HAP-1 (cell line): ENCODE results near the gene MYH6.

ENCODE experiments used
- DNase-seq, 2 experiments: peaks; one replicate each; pipeline ENCODE4 v3.0.0-alpha.2; 2016 to 2020; ENCODE audit warnings: low spot score in 2 of 2
- H3K27me3 ChIP-seq: fragments of 250-450 bp; sonication (Bioruptor Pico); 2 replicates; pipeline ENCODE4 v1.5.1; 2020; ENCODE audit warnings: low read depth, mild to moderate bottlenecking, moderate library complexity
- H3K36me3 ChIP-seq: fragments of 250-450 bp; sonication (Bioruptor Pico); replicated peaks from 2 replicates; pipeline ENCODE4 v1.5.1; 2020; ENCODE audit warnings: mild to moderate bottlenecking
- H3K4me1 ChIP-seq: fragments of 250-450 bp; sonication (Bioruptor Pico); 2 replicates; pipeline ENCODE4 v1.5.1; 2020; ENCODE audit warnings: mild to moderate bottlenecking
- H3K4me3 ChIP-seq: fragments of 250-450 bp; sonication (Bioruptor Pico); 2 replicates; pipeline ENCODE4 v1.5.1; 2020; ENCODE audit warnings: mild to moderate bottlenecking, moderate library complexity
- H3K9me3 ChIP-seq: fragments of 250-450 bp; sonication (Bioruptor Pico); 2 replicates; pipeline ENCODE4 v1.5.1; 2020; ENCODE audit warnings: mild to moderate bottlenecking, moderate library complexity
- in situ Hi-C: fragments of 300-500 bp; cut with MboI; formaldehyde crosslinking; loops from 3 replicates; pipeline ENCODE4 v1.14.3; 2020; ENCODE audit warnings: low sequenced_read_pairs, inconsistent platforms, mixed read lengths

The MYH6 gene

DNA sequence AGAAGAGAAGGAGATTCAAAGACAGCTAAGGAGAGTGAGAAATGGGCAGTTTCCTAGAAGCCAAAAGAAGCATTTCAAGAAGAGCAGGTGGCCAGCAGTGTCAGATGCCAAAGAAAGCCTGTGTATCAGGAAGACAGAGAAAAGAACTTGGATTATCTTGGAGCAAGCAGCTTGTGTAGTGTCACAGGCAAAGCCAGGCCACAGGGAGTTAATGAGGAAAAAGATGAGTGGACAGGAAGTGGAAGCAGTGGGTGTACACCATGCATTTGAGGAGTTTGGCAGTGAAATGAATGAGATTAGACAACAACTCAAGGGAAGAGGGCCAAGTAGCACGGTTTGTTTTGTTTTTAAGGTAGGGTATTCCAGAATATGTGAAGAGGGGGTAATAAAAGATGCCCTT, 33.0 kb upstream of the MYH6 start:
- DNase-seq = no peak
- in situ Hi-C loops = no loop called here
- no peaks in the 10 kb centered on the region for H3K27me3 ChIP-seq

DNA sequence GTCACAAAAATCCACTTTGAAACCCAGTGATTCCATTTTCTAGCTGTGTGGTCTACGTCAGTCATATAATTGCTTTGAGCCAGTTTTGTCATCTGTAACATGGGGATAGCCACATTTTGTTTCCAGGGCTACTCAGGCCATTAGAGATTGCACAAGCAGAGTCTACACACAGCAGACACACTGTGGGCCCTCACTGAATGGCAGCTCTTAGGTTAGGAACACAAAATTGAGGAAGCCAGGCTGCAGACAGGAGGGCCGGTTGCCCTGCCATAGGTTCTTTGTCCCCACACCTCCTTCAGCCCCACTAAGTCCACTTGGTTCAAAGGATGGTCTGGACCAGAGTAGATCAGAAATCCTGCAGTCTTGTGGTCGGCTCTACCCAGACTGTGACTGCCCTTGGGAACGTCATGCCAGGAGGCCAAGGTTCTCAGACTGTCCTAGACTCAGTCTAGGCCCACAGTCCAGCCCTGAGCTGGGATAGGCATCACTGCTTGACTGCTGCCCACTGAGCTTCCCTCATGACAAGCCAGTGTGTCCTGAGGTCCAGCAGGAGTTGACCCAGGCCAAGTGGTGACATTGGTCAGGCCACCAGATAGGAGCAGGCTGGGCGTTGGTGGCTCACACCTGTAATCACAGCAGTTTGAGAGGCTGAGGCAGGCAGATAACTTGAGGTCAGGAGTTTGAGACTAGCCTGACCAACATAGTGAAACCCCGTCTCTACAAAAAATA, 31.2 kb upstream of the MYH6 start:
- Histone ChIP-seq H3K36me3 (no peaks in the 10 kb centered on the region), H3K27me3 (no peaks in the 10 kb centered on the region), H3K4me3 (no peak overlapping the region), H3K9me3 (no peaks in the 10 kb centered on the region), H3K4me1 (no peaks in the 10 kb centered on the region)
- no peak for DNase-seq
- in situ Hi-C loops = no loop called here

More for the DNA sequence above, 33.0 kb upstream of the MYH6 start:
- no peak overlapping the region for H3K4me3 ChIP-seq
- no peaks in the 10 kb centered on the region for H3K9me3 ChIP-seq
- H3K36me3 ChIP-seq = no peaks in the 10 kb centered on the region
- H3K4me1 ChIP-seq = no peaks in the 10 kb centered on the region

GRCh38 chr14:23438101-23438971, 30.3 kb upstream of the MYH6 start:
- H3K4me1 ChIP-seq = no peaks in the 10 kb centered on the region
- no peak for DNase-seq
- no peaks in the 10 kb centered on the region for H3K36me3 ChIP-seq
- H3K4me3 ChIP-seq = no peak overlapping the region
- in situ Hi-C loops = no loop called here
- H3K27me3 ChIP-seq = no peaks in the 10 kb centered on the region
- no peaks in the 10 kb centered on the region for H3K9me3 ChIP-seq

DNA sequence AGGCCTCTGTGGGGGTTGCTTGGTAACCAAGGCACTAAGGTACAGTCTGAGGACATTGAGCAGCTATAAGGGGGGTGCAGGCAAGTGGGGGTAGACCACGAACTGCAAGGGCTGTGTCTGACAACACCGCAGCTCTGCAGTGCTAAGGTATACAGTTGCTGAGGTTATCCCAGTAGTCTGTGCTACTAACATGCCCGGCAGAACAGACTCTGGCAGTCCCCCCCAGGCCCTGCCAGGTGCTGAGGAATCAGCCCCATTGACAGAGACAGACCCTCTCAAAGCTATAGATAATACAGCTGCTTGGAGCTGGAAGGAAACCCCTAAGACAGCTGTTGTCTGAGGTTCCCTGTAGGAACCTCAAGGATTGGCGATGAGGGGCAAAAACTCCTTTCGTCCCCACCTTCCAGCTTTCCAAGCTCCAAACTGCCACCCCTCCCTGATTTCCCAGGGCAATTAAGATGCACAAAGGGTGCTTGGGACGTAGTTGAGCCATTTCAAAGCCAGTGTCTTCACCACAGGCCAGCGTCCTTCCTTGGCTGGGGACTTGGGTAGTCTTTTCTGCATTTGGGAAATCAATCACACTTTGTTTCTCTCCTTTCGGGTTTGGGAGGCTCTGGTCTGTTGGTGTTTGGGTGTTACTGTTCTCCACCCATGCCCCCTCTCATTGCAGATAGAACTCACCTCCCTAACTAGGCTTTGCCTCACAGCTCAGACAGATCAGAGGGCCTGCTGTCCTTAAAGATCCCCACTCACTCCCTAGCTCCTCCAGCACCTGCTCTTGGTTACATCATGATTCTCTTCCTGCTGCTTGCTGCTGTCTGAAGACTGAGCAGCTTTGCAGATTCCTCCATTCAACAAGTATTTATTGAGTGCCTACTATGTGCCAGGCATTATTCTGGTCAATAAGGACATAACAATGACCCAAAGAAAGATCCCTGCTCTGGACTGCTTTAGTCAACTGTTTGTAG, 29.3 kb upstream of the MYH6 start:
- Histone ChIP-seq H3K27me3 (no peaks in the 10 kb centered on the region), H3K9me3 (no peaks in the 10 kb centered on the region), H3K4me1 (no peaks in the 10 kb centered on the region), H3K36me3 (no peaks in the 10 kb centered on the region), H3K4me3 (no peak overlapping the region)
- in situ Hi-C loops = no loop called here
- DNase-seq = no peak

GRCh38 chr14:23436327-23437132, 28.5 kb upstream of the MYH6 start:
- no peaks in the 10 kb centered on the region for H3K27me3 ChIP-seq
- no peak overlapping the region for H3K4me3 ChIP-seq
- no peaks in the 10 kb centered on the region for H3K36me3 ChIP-seq
- no peaks in the 10 kb centered on the region for H3K4me1 ChIP-seq
- H3K9me3 ChIP-seq = no peaks in the 10 kb centered on the region
- in situ Hi-C loops = no loop called here
- no peak for DNase-seq

DNA sequence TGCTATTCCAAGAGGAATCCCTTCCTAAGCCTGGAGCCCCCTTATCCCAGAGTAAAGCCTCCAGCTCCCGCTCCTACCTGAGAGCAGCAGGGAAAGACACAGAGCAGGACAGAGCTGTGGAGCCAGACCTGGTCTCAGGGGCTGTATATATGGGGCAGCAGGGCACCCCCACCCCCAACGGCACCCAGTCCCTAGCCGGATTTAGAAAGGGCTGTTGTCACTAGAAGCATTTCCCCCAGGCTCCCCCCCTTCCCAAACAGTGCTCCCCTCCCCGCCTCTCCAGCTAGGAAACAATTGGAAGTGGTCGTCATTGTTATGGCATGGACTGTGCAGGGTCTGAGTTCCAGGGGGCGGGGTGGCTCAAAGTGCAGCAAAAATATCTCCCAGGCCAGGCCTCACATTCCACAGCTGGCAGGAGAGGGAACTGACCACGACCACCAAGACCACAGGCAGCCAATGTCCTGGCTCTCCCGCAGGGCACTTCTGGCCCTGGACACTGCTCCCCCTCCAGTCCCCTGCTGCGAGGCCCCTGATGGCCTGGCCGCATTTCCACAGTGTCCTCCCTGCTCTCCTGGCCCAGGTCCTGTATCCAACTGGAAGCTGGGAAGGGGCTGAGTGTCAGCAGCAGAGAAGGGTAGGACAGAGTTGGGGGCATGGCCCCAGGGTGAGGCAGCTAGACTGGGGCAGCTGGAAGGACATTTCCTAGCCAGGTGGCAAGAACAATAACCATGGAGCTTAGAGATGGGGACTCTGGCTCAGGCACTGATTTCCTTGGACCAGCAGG, 27.7 kb upstream of the MYH6 start, which contains the start of gene MYH7:
Gene MYH7, minus strand, starts transcription at position 118 of the 784 bp plus-strand sequence. CDS start 1,928 bp downstream, outside the sequence.
- Histone ChIP-seq H3K9me3 (no peaks in the 10 kb centered on the region), H3K4me3 (no peak within 1 kb of the TSS), H3K4me1 (no peaks in the 10 kb centered on the region), H3K27me3 (no peaks in the 10 kb centered on the region), H3K36me3 (no peaks in the 10 kb centered on the region)
- in situ Hi-C loops = no loop called here
- DNase-seq = no peak

DNA sequence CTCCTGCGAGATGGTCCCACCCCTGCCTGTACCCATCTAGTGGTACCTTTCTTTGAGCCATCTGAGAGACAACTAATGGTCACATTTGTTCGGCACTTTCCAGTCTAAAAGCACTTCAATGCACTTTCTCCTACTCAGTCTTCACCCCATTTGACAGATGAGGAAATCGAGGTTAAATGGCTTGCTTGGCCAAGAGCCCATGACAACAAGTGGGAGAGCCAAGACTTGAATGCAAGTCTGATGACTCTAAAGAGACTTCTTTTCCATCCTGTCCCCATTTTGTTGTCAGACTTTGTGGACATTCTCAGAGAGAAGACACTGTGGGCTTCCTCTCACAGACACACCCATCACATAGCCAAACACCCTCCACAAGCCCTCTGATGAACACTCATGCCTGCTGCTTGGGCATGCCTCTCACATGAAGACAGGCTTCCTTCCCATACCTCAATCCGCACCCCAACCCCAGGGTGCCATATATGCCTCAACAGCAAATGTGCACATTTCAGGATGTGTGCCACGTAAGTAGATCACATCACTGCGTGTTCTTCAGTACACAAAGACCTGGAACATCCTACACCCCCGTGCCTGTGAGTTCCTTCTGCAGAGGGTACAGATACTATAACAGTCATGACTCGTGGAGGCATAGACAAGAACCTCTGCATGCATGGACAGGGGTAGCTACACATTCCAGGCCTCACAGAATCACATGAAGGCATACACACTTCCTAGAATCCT, 26.6 kb upstream of the MYH6 start:
- no peaks in the 10 kb centered on the region for H3K4me1 ChIP-seq
- no peaks in the 10 kb centered on the region for H3K36me3 ChIP-seq
- in situ Hi-C loops = no loop called here
- no peaks in the 10 kb centered on the region for H3K9me3 ChIP-seq
- H3K27me3 ChIP-seq = no peaks in the 10 kb centered on the region
- no peak overlapping the region for H3K4me3 ChIP-seq
- no peak for DNase-seq

GRCh38 chr14:23433457-23433856, 25.4 kb upstream of the MYH6 start:
- H3K9me3 ChIP-seq = no peaks in the 10 kb centered on the region
- in situ Hi-C loops = no loop called here
- no peaks in the 10 kb centered on the region for H3K27me3 ChIP-seq
- no peaks in the 10 kb centered on the region for H3K36me3 ChIP-seq
- H3K4me1 ChIP-seq = no peaks in the 10 kb centered on the region
- no peak overlapping the region for H3K4me3 ChIP-seq
- no peak for DNase-seq

- in situ Hi-C loops = no loop called here
Measured at GRCh38 chr14:23432946-23433345, 24.9 kb upstream of the MYH6 start.

DNA sequence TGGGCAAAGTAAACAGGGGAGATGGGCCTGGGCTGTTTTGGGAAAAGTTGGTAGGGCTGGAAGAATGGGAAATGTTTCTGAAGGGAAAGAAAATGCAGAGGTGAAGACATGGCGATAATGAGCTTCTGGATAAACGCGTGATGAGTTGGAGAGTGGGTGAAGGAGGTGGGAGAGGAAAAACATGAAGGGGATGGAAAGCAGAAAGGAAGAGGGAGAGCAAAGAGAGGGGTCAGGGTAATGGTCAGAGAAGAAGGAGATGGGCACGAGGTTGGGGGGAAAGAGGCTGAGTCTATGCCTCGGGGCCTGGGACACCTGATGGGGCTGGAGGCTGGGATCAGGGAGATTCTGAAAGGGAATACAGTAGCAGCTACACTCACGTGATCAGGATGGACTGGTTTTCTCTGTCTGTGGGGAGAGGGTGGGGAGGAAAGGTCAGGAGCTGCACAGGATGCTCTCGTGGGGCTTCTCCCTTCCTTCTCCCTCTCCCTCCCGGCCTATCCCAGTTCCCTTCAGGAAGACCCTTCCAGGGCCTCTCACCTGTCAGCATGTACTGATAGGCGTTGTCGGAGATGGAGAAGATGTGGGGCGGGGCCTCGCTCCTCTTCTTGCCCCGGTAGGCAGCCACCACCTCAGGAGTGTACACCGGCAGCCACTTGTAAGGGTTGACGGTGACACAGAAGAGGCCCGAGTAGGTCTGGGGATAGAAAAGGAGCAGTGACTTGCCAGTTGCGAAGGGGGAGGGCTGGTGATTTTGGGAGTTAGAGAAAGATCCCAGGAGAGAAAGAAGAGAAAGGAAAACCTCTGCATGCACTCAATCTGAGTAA, 24.2 kb upstream of the MYH6 start:
- no peaks in the 10 kb centered on the region for H3K4me1 ChIP-seq
- in situ Hi-C loops = no loop called here
- no peaks in the 10 kb centered on the region for H3K27me3 ChIP-seq
- no peak overlapping the region for H3K4me3 ChIP-seq
- H3K9me3 ChIP-seq = no peaks in the 10 kb centered on the region
- DNase-seq = no peak
- H3K36me3 ChIP-seq = no peaks in the 10 kb centered on the region

More at GRCh38 chr14:23432946-23433345, 24.9 kb upstream of the MYH6 start:
- Histone ChIP-seq H3K9me3 (no peaks in the 10 kb centered on the region), H3K36me3 (no peaks in the 10 kb centered on the region), H3K27me3 (no peaks in the 10 kb centered on the region), H3K4me1 (no peaks in the 10 kb centered on the region), H3K4me3 (no peak overlapping the region)
- DNase-seq = no peak

DNA sequence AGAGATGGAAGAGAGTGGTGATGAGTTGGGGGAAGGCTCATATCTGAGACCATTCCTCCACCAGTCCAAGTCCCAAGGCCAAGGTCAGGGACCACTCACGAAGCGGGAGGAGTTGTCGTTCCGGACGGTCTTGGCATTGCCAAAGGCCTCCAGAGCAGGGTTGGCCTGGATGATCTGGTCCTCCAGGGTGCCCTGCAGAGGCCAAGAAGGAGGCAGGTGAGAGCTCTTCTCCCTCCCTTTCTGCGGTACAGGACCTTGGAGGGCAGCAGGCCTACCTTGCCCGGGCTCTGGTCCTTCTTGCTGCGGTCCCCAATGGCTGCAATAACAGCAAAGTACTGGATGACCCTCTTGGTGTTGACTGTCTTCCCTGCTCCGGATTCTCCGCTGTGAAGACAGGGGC, 23.4 kb upstream of the MYH6 start:
- no peak for DNase-seq
- Histone ChIP-seq H3K36me3 (no peaks in the 10 kb centered on the region), H3K9me3 (no peaks in the 10 kb centered on the region), H3K4me1 (no peaks in the 10 kb centered on the region), H3K27me3 (no peaks in the 10 kb centered on the region), H3K4me3 (no peak overlapping the region)
- in situ Hi-C loops = no loop called here
